PC-3 (cell line): Measurements from ENCODE around the gene POLR1D.

ENCODE experiments used
- EZH2 ChIP-seq: fragments of 300-600 bp; sonication (generic); IDR thresholded peaks from one replicate; pipeline ENCODE4 v1.6.1; 2017; ENCODE audit warnings: antibody characterized with exemption, mild to moderate bottlenecking, low read length; ENCODE audit not compliant: unreplicated experiment
- EZH2phosphoT487 ChIP-seq: fragments of 300-600 bp; sonication (generic); IDR thresholded peaks from 2 replicates; pipeline ENCODE4 v1.6.1; 2018; ENCODE audit warnings: mild to moderate bottlenecking, antibody characterized with exemption, low read length, borderline replicate concordance
- TF ChIP-seq, protein P1 (sequence below): fragments of 300-600 bp; sonication (generic); conservative IDR thresholded peaks from 2 replicates; pipeline ENCODE4 v1.5.1; 2017; ENCODE audit warnings: antibody characterized with exemption, low read depth, mild to moderate bottlenecking, low read length

DNA sequence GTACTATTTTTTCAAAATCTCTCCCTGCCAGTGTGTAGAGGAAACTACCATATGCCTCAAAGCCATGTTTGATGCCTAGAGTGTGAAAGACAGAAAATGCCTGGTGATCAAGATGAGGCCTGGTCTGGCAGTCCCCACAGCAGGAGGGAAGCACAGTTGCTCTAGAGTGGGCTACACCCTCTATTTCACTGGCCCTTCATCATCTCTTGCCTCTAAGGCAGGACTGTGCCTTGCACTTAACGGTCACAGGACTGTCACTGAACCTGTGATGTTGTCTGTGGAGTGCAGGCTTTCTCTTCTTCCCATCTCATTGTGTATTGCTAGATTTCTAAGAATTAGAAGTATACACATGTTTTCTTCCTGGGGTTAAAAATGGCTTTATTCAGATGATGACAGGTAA, 16.3 kb downstream of the POLR1D start:
- TF ChIP-seq, protein P1, sequence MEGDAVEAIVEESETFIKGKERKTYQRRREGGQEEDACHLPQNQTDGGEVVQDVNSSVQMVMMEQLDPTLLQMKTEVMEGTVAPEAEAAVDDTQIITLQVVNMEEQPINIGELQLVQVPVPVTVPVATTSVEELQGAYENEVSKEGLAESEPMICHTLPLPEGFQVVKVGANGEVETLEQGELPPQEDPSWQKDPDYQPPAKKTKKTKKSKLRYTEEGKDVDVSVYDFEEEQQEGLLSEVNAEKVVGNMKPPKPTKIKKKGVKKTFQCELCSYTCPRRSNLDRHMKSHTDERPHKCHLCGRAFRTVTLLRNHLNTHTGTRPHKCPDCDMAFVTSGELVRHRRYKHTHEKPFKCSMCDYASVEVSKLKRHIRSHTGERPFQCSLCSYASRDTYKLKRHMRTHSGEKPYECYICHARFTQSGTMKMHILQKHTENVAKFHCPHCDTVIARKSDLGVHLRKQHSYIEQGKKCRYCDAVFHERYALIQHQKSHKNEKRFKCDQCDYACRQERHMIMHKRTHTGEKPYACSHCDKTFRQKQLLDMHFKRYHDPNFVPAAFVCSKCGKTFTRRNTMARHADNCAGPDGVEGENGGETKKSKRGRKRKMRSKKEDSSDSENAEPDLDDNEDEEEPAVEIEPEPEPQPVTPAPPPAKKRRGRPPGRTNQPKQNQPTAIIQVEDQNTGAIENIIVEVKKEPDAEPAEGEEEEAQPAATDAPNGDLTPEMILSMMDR: no peak
- TF ChIP-seq EZH2: no peak
- TF ChIP-seq EZH2phosphoT487: no peak
